ENCODE results near the gene TIE1. TPM values are rescaled to one million over a fixed set of nuclear protein-coding genes. Genes with fewer than 3 reads are reported as not detected.

Gene TIE1
- total RNA-seq, 1 donor from 2014 or later = 6.5 TPM

GRCh38 chr1:43308635-43309404, 8.0 kb downstream of the TIE1 start:
- DNase-seq (ENCODE audit: low read depth) = no peak
- TF ChIP-seq CTCF (IDR thresholded peaks at IDR 0.05; ENCODE audit: insufficient read depth, low read length, poor library complexity, severe bottlenecking) = no peak
- Histone ChIP-seq H3K36me3 (ENCODE audit: control insufficient read depth, insufficient read depth, low read length) (no peaks in the 10 kb centered on the region), H3K4me3 (ENCODE audit: low read depth, low read length) (no peak overlapping the region), H3K27me3 (ENCODE audit: control insufficient read depth, insufficient read depth, low read length) (peaks cover 8% of the 10 kb centered on the region)

- Histone ChIP-seq H3K4me3 (ENCODE audit: low read depth, low read length) (no peak overlapping the region), H3K36me3 (ENCODE audit: control insufficient read depth, insufficient read depth, low read length) (no peaks in the 10 kb centered on the region), H3K27me3 (ENCODE audit: control insufficient read depth, insufficient read depth, low read length) (peaks cover 8% of the 10 kb centered on the region)
- no peak for TF ChIP-seq CTCF (IDR thresholded peaks at IDR 0.05; ENCODE audit: insufficient read depth, low read length, poor library complexity, severe bottlenecking)
- DNase-seq (ENCODE audit: low read depth) = no peak
Observed at GRCh38 chr1:43309405-43310025, 8.7 kb downstream of the TIE1 start.

- Histone ChIP-seq H3K27me3 (ENCODE audit: control insufficient read depth, insufficient read depth, low read length) (peaks cover 7% of the 10 kb centered on the region), H3K4me3 (ENCODE audit: low read depth, low read length) (no peak overlapping the region), H3K36me3 (ENCODE audit: control insufficient read depth, insufficient read depth, low read length) (no peaks in the 10 kb centered on the region)
- DNase-seq (ENCODE audit: low read depth) = no peak
- TF ChIP-seq CTCF (IDR thresholded peaks at IDR 0.05; ENCODE audit: insufficient read depth, low read length, poor library complexity, severe bottlenecking) = no peak
Observed at GRCh38 chr1:43311521-43311920, 10.7 kb downstream of the TIE1 start.

GRCh38 chr1:43312212-43312623, 11.4 kb downstream of the TIE1 start:
- Histone ChIP-seq H3K27me3 (ENCODE audit: control insufficient read depth, insufficient read depth, low read length) (peaks cover 7% of the 10 kb centered on the region), H3K4me3 (ENCODE audit: low read depth, low read length) (no peak overlapping the region), H3K36me3 (ENCODE audit: control insufficient read depth, insufficient read depth, low read length) (no peaks in the 10 kb centered on the region)
- TF ChIP-seq CTCF (IDR thresholded peaks at IDR 0.05; ENCODE audit: insufficient read depth, low read length, poor library complexity, severe bottlenecking) = no peak
- DNase-seq (ENCODE audit: low read depth) = no peak

GRCh38 chr1:43312663-43313515, 12.1 kb downstream of the TIE1 start:
- Histone ChIP-seq H3K27me3 (ENCODE audit: control insufficient read depth, insufficient read depth, low read length) (peaks cover 5% of the 10 kb centered on the region), H3K36me3 (ENCODE audit: control insufficient read depth, insufficient read depth, low read length) (no peaks in the 10 kb centered on the region), H3K4me3 (ENCODE audit: low read depth, low read length) (no peak overlapping the region)
- TF ChIP-seq CTCF (IDR thresholded peaks at IDR 0.05; ENCODE audit: insufficient read depth, low read length, poor library complexity, severe bottlenecking) = no peak
- DNase-seq (ENCODE audit: low read depth) = no peak

Data from kidney epithelial cell (primary cell).